GM12872 (cell line): ENCODE data around the gene KRT23.

Experiments used
- TF ChIP-seq, protein P1 (sequence below): IDR thresholded peaks from 3 replicates; pipeline ENCODE4 v1.5.1; 2011; ENCODE audit warnings: low read depth, mild to moderate bottlenecking, low read length, moderate library complexity; ENCODE audit not compliant: insufficient read depth

The KRT23 gene

GRCh38 chr17:40937384-40937819, at the start of gene KRT23:
Gene KRT23 (minus strand): TSS chr17:40937646. CDS start chr17:40936603, 1,043 bp downstream.
- TF ChIP-seq, protein P1, sequence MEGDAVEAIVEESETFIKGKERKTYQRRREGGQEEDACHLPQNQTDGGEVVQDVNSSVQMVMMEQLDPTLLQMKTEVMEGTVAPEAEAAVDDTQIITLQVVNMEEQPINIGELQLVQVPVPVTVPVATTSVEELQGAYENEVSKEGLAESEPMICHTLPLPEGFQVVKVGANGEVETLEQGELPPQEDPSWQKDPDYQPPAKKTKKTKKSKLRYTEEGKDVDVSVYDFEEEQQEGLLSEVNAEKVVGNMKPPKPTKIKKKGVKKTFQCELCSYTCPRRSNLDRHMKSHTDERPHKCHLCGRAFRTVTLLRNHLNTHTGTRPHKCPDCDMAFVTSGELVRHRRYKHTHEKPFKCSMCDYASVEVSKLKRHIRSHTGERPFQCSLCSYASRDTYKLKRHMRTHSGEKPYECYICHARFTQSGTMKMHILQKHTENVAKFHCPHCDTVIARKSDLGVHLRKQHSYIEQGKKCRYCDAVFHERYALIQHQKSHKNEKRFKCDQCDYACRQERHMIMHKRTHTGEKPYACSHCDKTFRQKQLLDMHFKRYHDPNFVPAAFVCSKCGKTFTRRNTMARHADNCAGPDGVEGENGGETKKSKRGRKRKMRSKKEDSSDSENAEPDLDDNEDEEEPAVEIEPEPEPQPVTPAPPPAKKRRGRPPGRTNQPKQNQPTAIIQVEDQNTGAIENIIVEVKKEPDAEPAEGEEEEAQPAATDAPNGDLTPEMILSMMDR = no peak

- TF ChIP-seq, protein P1 = no peak
Measured at GRCh38 chr17:40986920-40987319, 49.5 kb upstream of the KRT23 start.

DNA sequence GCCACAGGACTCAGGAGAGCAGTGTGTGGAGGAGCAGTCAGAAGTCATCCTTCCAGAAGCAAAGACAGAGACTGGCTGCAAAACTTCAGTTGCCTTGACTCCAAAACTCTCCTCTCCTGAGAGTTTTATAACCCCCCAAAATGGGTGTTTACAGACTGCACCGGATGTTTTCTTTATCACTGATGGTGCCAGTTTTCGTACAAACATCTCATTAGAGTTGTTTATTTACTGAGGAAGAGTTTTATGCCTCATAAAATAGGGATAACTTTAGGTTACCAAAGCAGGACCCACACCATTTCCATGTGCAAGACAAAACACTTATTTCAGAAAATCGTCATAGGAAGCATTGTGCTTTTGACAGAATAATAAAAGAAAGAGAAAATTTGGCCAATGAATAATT, 46.8 kb upstream of the KRT23 start, which contains the start of gene KRT40:
KRT40 (minus strand) TSS at position 101 of the 400 bp plus-strand sequence; CDS start at position 48, 53 bp downstream.
- TF ChIP-seq, protein P1 = no peak

DNA sequence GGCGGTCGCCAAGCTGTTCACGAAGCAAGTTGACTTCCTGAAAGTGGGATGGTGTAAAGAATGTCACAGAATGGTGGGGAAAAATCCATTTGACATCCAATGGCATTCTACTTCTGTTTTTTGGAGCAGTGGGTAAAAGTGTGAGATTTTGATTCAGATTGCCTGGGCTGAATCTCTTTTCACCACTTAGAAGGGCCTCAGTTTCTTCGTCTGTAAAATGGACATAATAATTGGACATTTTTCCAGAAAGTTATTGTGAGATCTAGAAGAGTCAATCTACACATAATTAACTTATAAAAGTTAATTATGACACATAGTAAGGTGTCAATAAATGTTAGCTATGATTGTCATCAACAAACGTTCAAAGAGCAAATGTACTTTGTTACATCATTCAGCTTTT, 43.7 kb upstream of the KRT23 start:
- TF ChIP-seq, protein P1 = no peak

DNA sequence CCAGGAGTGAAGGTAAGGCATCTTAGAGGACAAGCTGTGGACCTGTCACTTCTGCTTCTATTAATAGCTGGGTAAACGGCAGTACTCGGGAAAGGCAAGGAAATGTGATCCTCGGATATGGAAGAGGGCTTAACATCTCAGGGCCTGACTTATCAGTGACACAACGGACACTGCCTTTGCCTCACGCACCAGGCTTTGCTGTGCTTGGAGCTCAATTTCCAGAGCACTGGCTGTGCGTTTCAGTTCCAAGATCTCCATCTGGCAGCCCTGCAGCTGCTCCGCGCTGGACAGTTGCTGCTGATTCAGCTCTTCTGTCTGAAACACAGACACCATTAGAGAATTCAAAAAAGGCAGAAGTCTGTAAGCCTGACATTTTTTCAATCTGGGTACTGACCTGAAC, 43.1 kb upstream of the KRT23 start:
- TF ChIP-seq, protein P1 = no peak

DNA sequence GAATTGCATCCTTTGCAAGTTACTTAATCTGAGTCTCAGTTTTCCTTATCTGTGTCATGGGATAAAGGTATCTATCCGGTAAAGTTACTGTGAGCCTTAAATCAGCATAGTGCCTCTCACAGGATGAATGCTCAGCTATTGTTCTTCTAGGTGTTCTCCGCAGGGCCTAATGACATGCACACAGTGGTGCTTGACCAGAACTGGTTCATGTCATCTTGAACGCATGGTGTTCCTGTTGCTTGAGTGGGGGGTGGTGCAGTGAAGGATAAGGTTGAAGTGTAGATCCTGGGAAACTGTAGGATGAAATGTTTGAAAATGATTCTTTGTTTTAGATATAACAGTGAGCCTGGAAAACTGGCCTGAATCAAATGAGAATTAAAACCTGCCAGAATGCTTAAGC, 42.7 kb upstream of the KRT23 start:
- TF ChIP-seq, protein P1 = no peak

GRCh38 chr17:40978575-40979151, 41.2 kb upstream of the KRT23 start:
- TF ChIP-seq, protein P1 = no peak
